ENCODE data around the gene GNAS. TPM values are rescaled to one million over a fixed set of nuclear protein-coding genes. Genes with fewer than 3 reads are reported as not detected.

GNAS gene
- total RNA-seq, 1 donor = 461 TPM

Other genes with a start within 250 kb of the GNAS start
- 90.3 TPM for gene STX16, start 201.4 kb upstream of the GNAS start, total RNA-seq
- gene NPEPL1, start 159.9 kb upstream of the GNAS start, total RNA-seq = 25.5 TPM
- 0.10 TPM for gene GNAS-AS1, start 1.8 kb upstream of the GNAS start, total RNA-seq
- 37.2 TPM for gene NELFCD, start 128.5 kb downstream of the GNAS start, total RNA-seq
- 184 TPM for gene CTSZ, start 154.5 kb downstream of the GNAS start, total RNA-seq
- gene TUBB1, start 166.7 kb downstream of the GNAS start, total RNA-seq = 188 TPM
- gene ATP5F1E, start 179.6 kb downstream of the GNAS start, total RNA-seq = 35.7 TPM
- gene PRELID3B, start 190.1 kb downstream of the GNAS start, total RNA-seq = 72.8 TPM

Measured in mononuclear cell (primary cell).